Suprapubic skin (tissue), 4 donors: ENCODE data around the gene ADRA1B. TPM values are rescaled to one million over a fixed set of nuclear protein-coding genes. Genes with fewer than 3 reads are reported as not detected.

Experiments used
- DNase-seq, 2 donors: peaks; one replicate each; pipeline ENCODE4 v3.0.0-alpha.2; 2019; ENCODE audit warnings: low spot score in 2 of 2
- H3K27ac ChIP-seq: fragments of 200-600 bp; sonication (generic); one replicate; pipeline ENCODE4 v1.5.1; 2019
- H3K27me3 ChIP-seq: fragments of 200-600 bp; sonication (generic); one replicate; pipeline ENCODE4 v1.5.1; 2019
- H3K36me3 ChIP-seq: fragments of 200-600 bp; sonication (generic); one replicate; pipeline ENCODE4 v1.5.1; 2019
- H3K4me1 ChIP-seq: fragments of 200-600 bp; sonication (generic); one replicate; pipeline ENCODE4 v1.5.1; 2019
- H3K4me3 ChIP-seq: fragments of 200-600 bp; sonication (generic); one replicate; pipeline ENCODE4 v1.5.1; 2019; ENCODE audit warnings: mild to moderate bottlenecking
- H3K9me3 ChIP-seq: fragments of 200-600 bp; sonication (generic); one replicate; pipeline ENCODE4 v1.5.1; 2019
- EP300 ChIP-seq: sonication (generic); formaldehyde crosslinking; IDR thresholded peaks from one replicate; pipeline ENCODE4 v1.6.1; 2017; ENCODE audit warnings: antibody characterized with exemption
- POLR2A ChIP-seq, 2 donors: fragments of 450-650 bp; IDR thresholded peaks; one replicate each; pipeline ENCODE4 v1.6.1; 2017; ENCODE audit warnings: antibody characterized with exemption in 2 of 2, mild to moderate bottlenecking in 2 of 2, moderate library complexity in 2 of 2
- POLR2AphosphoS5 ChIP-seq, 3 donors: sonication (generic); formaldehyde crosslinking; IDR thresholded peaks; one replicate each; pipeline ENCODE4 v1.6.1; 2017; ENCODE audit warnings: antibody characterized with exemption in 3 of 3
- WGBS: methylation state at CpG from one replicate; pipeline ENCODE4 v1.1.5; 2018; 5-methylcytosine and 5-hydroxymethylcytosine counted together
- total RNA-seq, 4 donors: library from RNA; depleted of rRNA; stranded (reverse); fragments of >200 nt; gene quantifications; one replicate each; pipeline ENCODE4 v1.1.0, GENCODE V29; 2016
- TF ChIP-seq, protein P1 (sequence below), 2 donors: fragments of 200-600 bp in 1 of 2; fragments of 450-650 bp in 1 of 2; sonication (generic) in 1 of 2; IDR thresholded peaks; one replicate each; pipeline ENCODE4 v1.5.1; 2016 to 2019; ENCODE audit warnings: antibody characterized with exemption in 2 of 2, mild to moderate bottlenecking in 1 of 2, moderate library complexity in 1 of 2

The ADRA1B gene
- total RNA-seq, 4 donors from 2014 or later = 0.36 to 0.64 (median 0.47) TPM; not detected in 1

DNA sequence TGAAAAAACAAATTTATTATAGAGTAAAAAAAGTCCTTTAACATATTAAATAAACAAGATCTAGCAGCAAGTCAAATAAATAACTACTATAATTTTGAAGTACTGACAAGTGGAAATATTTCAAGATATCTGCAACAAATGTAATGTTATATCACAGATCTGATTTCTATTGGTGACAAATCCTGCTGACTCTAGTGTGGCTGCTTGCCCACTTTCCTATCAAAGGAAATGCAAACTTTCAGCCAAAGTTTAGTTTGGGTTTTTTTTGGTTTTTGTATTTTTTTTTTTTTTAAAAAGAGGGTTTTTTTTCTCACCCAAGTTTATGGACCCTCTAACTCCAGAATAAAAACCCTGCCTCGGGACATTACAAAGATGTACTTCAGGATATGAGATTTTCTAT is 12.9 kb downstream of the ADRA1B start:
- H3K27me3 ChIP-seq = peaks cover 7% of the 10 kb centered on the region
- WGBS = 70% methylated on average over 1 of the region's 1 CpG
- DNase-seq = no peak
- TF ChIP-seq EP300 = no peak
- no peak overlapping the region for H3K27ac ChIP-seq
- H3K4me1 ChIP-seq = peaks cover 4% of the 10 kb centered on the region
- no peaks in the 10 kb centered on the region for H3K9me3 ChIP-seq
- no peak overlapping the region for H3K4me3 ChIP-seq
- no peaks in the 10 kb centered on the region for H3K36me3 ChIP-seq

DNA sequence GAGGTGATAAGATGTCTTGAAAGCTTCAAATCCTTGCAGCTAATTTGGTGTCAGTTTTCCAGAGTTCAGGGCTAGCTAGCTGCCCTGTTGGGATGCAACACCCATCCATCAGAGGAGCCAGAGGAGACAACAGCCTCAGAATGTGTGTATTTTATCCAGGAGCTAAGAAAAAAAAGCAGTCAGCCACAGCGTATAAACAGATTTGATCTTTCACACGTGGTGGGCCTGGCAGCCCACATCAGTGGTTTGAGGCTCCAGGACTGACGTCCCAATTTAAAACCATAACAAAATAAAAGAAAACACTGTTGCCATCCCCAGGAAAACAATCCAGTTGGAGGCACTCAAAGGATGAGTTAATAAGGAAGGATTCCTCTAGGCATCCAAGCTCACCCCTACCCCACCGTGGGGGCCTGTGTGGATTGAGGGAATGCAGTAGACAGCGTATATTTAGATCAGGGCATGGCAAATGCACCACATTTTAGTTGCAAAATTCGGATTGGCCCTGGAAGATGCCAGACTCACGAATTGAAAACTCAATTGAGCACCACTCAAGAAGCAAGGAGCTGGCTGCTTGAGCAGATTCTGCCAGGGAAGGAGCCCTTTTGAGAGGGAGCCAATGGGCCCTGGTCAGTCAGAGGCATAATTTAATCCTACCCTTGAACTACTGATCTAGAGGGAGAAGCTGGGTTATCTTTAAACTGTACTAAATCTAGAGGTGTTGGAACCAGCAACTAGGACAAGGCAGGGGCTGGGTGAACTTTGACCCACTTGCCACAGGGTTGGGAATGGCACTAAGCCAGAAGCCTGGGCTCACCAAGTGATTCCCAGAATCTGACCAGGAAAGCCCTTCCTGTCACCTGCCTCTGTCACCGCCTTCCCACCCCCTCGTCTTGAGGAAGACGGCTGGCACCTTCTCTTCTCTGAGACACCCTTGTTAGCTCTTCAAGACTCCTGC is 17.5 kb downstream of the ADRA1B start:
- TF ChIP-seq, protein P1, sequence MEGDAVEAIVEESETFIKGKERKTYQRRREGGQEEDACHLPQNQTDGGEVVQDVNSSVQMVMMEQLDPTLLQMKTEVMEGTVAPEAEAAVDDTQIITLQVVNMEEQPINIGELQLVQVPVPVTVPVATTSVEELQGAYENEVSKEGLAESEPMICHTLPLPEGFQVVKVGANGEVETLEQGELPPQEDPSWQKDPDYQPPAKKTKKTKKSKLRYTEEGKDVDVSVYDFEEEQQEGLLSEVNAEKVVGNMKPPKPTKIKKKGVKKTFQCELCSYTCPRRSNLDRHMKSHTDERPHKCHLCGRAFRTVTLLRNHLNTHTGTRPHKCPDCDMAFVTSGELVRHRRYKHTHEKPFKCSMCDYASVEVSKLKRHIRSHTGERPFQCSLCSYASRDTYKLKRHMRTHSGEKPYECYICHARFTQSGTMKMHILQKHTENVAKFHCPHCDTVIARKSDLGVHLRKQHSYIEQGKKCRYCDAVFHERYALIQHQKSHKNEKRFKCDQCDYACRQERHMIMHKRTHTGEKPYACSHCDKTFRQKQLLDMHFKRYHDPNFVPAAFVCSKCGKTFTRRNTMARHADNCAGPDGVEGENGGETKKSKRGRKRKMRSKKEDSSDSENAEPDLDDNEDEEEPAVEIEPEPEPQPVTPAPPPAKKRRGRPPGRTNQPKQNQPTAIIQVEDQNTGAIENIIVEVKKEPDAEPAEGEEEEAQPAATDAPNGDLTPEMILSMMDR (IDR thresholded peaks at IDR 0.05) = no peak
- TF ChIP-seq EP300 (no peak), POLR2A (IDR thresholded peaks at IDR 0.05) (no peak), POLR2AphosphoS5 (IDR thresholded peaks at IDR 0.05) (no peak)
- H3K36me3 ChIP-seq = no peaks in the 10 kb centered on the region
- H3K4me3 ChIP-seq = no peak overlapping the region
- 65% methylated on average over 9 of the region's 10 CpGs for WGBS
- H3K27me3 ChIP-seq = no peaks in the 10 kb centered on the region
- H3K9me3 ChIP-seq = no peaks in the 10 kb centered on the region
- DNase-seq = no peak
- H3K4me1 ChIP-seq = peaks cover under 1% of the 10 kb centered on the region
- H3K27ac ChIP-seq = no peak overlapping the region

- TF ChIP-seq POLR2AphosphoS5 (IDR thresholded peaks at IDR 0.05) = no peak
- no peak for TF ChIP-seq POLR2A (IDR thresholded peaks at IDR 0.05)
- TF ChIP-seq, protein P1 (IDR thresholded peaks at IDR 0.05) = no peak
- no peak for TF ChIP-seq EP300
- no peak overlapping the region for H3K27ac ChIP-seq
- DNase-seq = no peak
- no peaks in the 10 kb centered on the region for H3K4me1 ChIP-seq
- no peaks in the 10 kb centered on the region for H3K27me3 ChIP-seq
- WGBS = 57% methylated on average over 1 of the region's 1 CpG
- no peak overlapping the region for H3K4me3 ChIP-seq
- no peaks in the 10 kb centered on the region for H3K9me3 ChIP-seq
- no peaks in the 10 kb centered on the region for H3K36me3 ChIP-seq
Measured at GRCh38 chr5:159935946-159936345, 19.7 kb downstream of the ADRA1B start.

GRCh38 chr5:159936686-159937329 is 20.5 kb downstream of the ADRA1B start:
- WGBS = 46% methylated on average over 6 of the region's 6 CpGs
- Histone ChIP-seq H3K36me3 (no peaks in the 10 kb centered on the region), H3K4me3 (no peak overlapping the region), H3K4me1 (no peaks in the 10 kb centered on the region), H3K27me3 (no peaks in the 10 kb centered on the region), H3K27ac (no peak overlapping the region), H3K9me3 (no peaks in the 10 kb centered on the region)
- TF ChIP-seq POLR2A (IDR thresholded peaks at IDR 0.05) = no peak
- no peak for TF ChIP-seq POLR2AphosphoS5 (IDR thresholded peaks at IDR 0.05)
- TF ChIP-seq, protein P1 (IDR thresholded peaks at IDR 0.05) = no peak
- TF ChIP-seq EP300 = no peak
- no peak for DNase-seq

- Histone ChIP-seq H3K27me3 (no peaks in the 10 kb centered on the region), H3K9me3 (no peaks in the 10 kb centered on the region), H3K4me1 (no peaks in the 10 kb centered on the region), H3K4me3 (no peak overlapping the region), H3K36me3 (no peaks in the 10 kb centered on the region), H3K27ac (no peak overlapping the region)
- TF ChIP-seq EP300 (no peak), POLR2AphosphoS5 (IDR thresholded peaks at IDR 0.05) (no peak), POLR2A (IDR thresholded peaks at IDR 0.05) (no peak)
- TF ChIP-seq, protein P1 (IDR thresholded peaks at IDR 0.05) = no peak
- no peak for DNase-seq
- WGBS = 90% methylated on average over 10 of the region's 10 CpGs
Measured at GRCh38 chr5:159937580-159937979, 21.3 kb downstream of the ADRA1B start.
